ENCODE measurements around the gene FANCE. TPM values are rescaled to one million over a fixed set of nuclear protein-coding genes. Genes with fewer than 3 reads are reported as not detected.
"Not testable (repeated sequence)": the region's sequence is repeated elsewhere in the genome, so short reads cannot be mapped to it uniquely, and the experiment has no call there.

FANCE gene
- polyA plus RNA-seq, 1 experiment, result 11.7 TPM

DNA sequence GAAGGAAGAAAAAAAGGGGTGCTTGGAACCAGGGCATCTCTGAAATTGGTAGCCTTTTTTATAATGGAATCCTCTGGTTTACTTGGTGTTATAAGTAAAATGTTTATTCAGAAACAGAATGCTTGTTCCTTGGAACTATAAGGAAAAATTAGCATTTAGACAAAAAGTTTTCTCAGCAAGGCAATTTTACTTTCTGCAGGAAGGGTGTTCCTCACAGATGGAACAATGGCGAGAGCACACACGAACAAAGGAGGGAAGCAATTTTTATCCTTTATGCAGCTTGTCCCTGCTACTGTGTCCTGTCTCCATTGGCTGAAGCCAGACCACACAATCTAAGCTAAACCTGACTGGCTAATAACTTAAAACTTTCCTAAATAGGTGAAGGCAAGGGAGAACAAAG, 22.7 kb upstream of the FANCE start:
- ChIA-PET CTCF (interaction anchor here (1.3 kb wide), 1 partner anchor 20 kb away, joined by 3 read pairs; no protein-coding TSS in a partner anchor), POLR2A (no interaction called here)
- DNase-seq (ENCODE audit: low read depth), result no peak
- H3K36me3 ChIP-seq (ENCODE audit: control insufficient read depth, insufficient read depth, low read length), result peaks cover 17% of the 10 kb centered on the region
- TF ChIP-seq, protein P1, sequence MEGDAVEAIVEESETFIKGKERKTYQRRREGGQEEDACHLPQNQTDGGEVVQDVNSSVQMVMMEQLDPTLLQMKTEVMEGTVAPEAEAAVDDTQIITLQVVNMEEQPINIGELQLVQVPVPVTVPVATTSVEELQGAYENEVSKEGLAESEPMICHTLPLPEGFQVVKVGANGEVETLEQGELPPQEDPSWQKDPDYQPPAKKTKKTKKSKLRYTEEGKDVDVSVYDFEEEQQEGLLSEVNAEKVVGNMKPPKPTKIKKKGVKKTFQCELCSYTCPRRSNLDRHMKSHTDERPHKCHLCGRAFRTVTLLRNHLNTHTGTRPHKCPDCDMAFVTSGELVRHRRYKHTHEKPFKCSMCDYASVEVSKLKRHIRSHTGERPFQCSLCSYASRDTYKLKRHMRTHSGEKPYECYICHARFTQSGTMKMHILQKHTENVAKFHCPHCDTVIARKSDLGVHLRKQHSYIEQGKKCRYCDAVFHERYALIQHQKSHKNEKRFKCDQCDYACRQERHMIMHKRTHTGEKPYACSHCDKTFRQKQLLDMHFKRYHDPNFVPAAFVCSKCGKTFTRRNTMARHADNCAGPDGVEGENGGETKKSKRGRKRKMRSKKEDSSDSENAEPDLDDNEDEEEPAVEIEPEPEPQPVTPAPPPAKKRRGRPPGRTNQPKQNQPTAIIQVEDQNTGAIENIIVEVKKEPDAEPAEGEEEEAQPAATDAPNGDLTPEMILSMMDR (IDR thresholded peaks at IDR 0.05; ENCODE audit: insufficient read depth, low read depth, low read length), result no peak
- no peak overlapping the region for H3K4me3 ChIP-seq (ENCODE audit: low read depth, low read length)
- H3K27me3 ChIP-seq (ENCODE audit: control insufficient read depth, insufficient read depth, low read length), result no peaks in the 10 kb centered on the region

DNA sequence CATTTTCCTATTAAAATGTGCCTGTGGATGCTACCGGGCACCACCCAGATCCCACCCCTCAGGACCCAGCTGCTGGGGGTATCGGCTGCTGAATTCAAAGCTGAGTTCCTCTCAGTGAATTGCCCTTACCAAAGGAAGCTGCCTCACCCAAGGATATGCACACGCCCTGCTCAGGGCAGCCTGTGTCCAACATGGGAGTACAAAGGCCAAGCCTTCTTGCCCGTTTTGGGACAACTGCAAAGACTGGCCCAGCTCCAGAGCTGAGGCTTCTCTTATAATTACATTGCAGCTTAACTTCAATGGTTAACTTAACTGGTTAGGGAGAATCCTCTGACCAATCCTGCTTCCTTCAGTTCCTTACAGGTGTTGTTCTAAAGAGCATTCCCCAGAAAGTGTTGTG, 19.8 kb upstream of the FANCE start:
- TF ChIP-seq, protein P1 (IDR thresholded peaks at IDR 0.05; ENCODE audit: insufficient read depth, low read depth, low read length), result no peak
- Histone ChIP-seq H3K36me3 (ENCODE audit: control insufficient read depth, insufficient read depth, low read length) (peaks cover 3% of the 10 kb centered on the region), H3K27me3 (ENCODE audit: control insufficient read depth, insufficient read depth, low read length) (no peaks in the 10 kb centered on the region), H3K4me3 (ENCODE audit: low read depth, low read length) (no peak overlapping the region)
- no peak for DNase-seq (ENCODE audit: low read depth)
- ChIA-PET CTCF (interaction anchor here (1.2 kb wide), 1 partner anchor 17 kb away, joined by 4 read pairs; no protein-coding TSS in a partner anchor), POLR2A (no interaction called here)

GRCh38 chr6:35432702-35433101, 19.4 kb upstream of the FANCE start:
- POLR2A ChIA-PET; DNase-seq (ENCODE audit: low read depth): not testable (repeated sequence)

DNA sequence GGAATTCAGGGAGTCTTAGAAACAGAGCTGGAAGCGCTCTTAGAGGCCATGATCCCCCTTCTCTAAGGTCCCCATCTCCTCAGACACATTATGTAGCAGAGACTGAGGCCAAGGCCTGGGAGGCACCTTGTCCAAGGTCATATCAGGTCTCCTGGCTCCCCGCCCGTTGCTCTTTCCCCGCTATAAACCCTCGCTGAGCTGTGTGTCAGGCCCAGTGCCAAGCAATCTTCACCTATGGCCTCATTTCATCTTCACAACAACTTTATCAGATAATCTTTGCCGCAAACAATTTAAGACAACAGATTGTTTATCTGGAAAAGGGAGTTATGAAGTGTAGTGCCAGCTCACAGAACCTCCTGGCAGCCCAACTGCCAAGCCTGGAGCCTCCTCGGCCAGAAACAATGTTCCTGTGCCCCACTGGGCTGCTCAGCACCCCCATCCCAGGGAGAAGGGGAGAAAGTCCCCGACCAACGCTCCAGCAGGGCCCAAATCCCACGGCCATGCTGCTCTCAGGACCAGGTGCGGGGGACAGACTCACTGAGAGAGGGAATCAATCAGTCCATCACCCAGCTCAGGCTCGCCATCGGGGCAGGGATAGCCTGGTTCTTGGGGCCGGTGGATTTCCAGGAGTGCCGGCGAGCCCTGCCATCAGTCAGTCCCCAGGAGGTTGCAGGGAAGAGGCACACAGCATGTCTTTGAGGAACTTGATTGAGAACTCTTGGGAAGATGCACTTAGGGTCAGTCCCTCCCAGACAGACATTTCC, 16.9 kb upstream of the FANCE start:
- ChIA-PET POLR2A (no interaction called here), CTCF (interaction anchor here (0.7 to 4.2 kb wide), 4 partner anchors 9 to 30 kb away, joined by 3 to 24 read pairs (median 3); no protein-coding TSS in a partner anchor)
- H3K36me3 ChIP-seq (ENCODE audit: control insufficient read depth, insufficient read depth, low read length), result no peaks in the 10 kb centered on the region
- no peak for DNase-seq (ENCODE audit: low read depth)
- no peak overlapping the region for H3K4me3 ChIP-seq (ENCODE audit: low read depth, low read length)
- TF ChIP-seq, protein P1 (IDR thresholded peaks at IDR 0.05; ENCODE audit: insufficient read depth, low read depth, low read length), result no peak
- H3K27me3 ChIP-seq (ENCODE audit: control insufficient read depth, insufficient read depth, low read length), result no peaks in the 10 kb centered on the region

More at GRCh38 chr6:35432702-35433101, 19.4 kb upstream of the FANCE start:
- H3K27me3 ChIP-seq (ENCODE audit: control insufficient read depth, insufficient read depth, low read length); H3K36me3 ChIP-seq (ENCODE audit: control insufficient read depth, insufficient read depth, low read length); H3K4me3 ChIP-seq (ENCODE audit: low read depth, low read length): not testable (repeated sequence)
- CTCF ChIA-PET, result interaction anchor here (1.2 to 1.9 kb wide), 2 partner anchors 13 to 17 kb away, joined by 4 read pairs; no protein-coding TSS in a partner anchor

- CTCF ChIA-PET, result interaction anchor here (1.1 to 4.2 kb wide), 2 partner anchors 12 to 29 kb away, joined by 3 to 24 read pairs; no protein-coding TSS in a partner anchor
- no peak for DNase-seq (ENCODE audit: low read depth)
- POLR2A ChIA-PET, result no interaction called here
- Histone ChIP-seq H3K27me3 (ENCODE audit: control insufficient read depth, insufficient read depth, low read length) (no peaks in the 10 kb centered on the region), H3K4me3 (ENCODE audit: low read depth, low read length) (no peak overlapping the region), H3K36me3 (ENCODE audit: control insufficient read depth, insufficient read depth, low read length) (no peaks in the 10 kb centered on the region)
- TF ChIP-seq, protein P1 (IDR thresholded peaks at IDR 0.05; ENCODE audit: insufficient read depth, low read depth, low read length), result no peak
These were observed 15.9 kb upstream of the FANCE start for GRCh38 chr6:35436071-35436857.

GRCh38 chr6:35438378-35439065, 13.6 kb upstream of the FANCE start:
- H3K27me3 ChIP-seq (ENCODE audit: control insufficient read depth, insufficient read depth, low read length); H3K4me3 ChIP-seq (ENCODE audit: low read depth, low read length); H3K36me3 ChIP-seq (ENCODE audit: control insufficient read depth, insufficient read depth, low read length); DNase-seq (ENCODE audit: low read depth); POLR2A ChIA-PET: not testable (repeated sequence)
- CTCF ChIA-PET, result interaction anchor here (1.0 to 4.2 kb wide), 5 partner anchors 10 to 96 kb away, joined by 3 to 24 read pairs (median 4); no protein-coding TSS in a partner anchor

All from BJ (cell line).